Astrocyte of the spinal cord (primary cell): ENCODE measurements around the gene ZBTB42.

Experiments
- DNase-seq: peaks from one replicate; pipeline ENCODE4 v3.0.0; 2011; ENCODE audit warnings: low read depth, low spot score
- H3K4me3 ChIP-seq: 2 replicates; pipeline ENCODE4 v1.5.1; 2011; ENCODE audit warnings: low read depth, mild to moderate bottlenecking, low read length, moderate library complexity
- CTCF ChIP-seq: IDR thresholded peaks from 2 replicates; pipeline ENCODE4 v1.5.1; 2012; ENCODE audit warnings: low read depth, mild to moderate bottlenecking, low read length, inconsistent platforms
- in situ Hi-C: cut with HindIII; loops from 2 replicates; pipeline ENCODE4 v1.10.0; 2017; ENCODE audit warnings: low sequenced_read_pairs

The ZBTB42 gene

GRCh38 chr14:104778694-104779331, 22.1 kb upstream of the ZBTB42 start:
- peak; percentile 1 for TF ChIP-seq CTCF
- no peak overlapping the region for H3K4me3 ChIP-seq
- no peak for DNase-seq
- in situ Hi-C loops, result no loop called here

GRCh38 chr14:104779776-104780512, 21.0 kb upstream of the ZBTB42 start:
- no peak for TF ChIP-seq CTCF
- in situ Hi-C loops, result no loop called here
- no peak overlapping the region for H3K4me3 ChIP-seq
- no peak for DNase-seq

- H3K4me3 ChIP-seq, result no peak overlapping the region
- in situ Hi-C loops, result no loop called here
- no peak for TF ChIP-seq CTCF
- DNase-seq, result no peak
Measured at GRCh38 chr14:104780513-104781030, 20.3 kb upstream of the ZBTB42 start.

GRCh38 chr14:104781271-104782077, 19.4 kb upstream of the ZBTB42 start:
- H3K4me3 ChIP-seq, result no peak overlapping the region
- TF ChIP-seq CTCF, result no peak
- no peak for DNase-seq
- in situ Hi-C loops, result no loop called here

GRCh38 chr14:104782086-104782807, 18.7 kb upstream of the ZBTB42 start:
- in situ Hi-C loops, result no loop called here
- no peak overlapping the region for H3K4me3 ChIP-seq

More at GRCh38 chr14:104782086-104782807, 18.7 kb upstream of the ZBTB42 start:
- no peak for TF ChIP-seq CTCF
- no peak for DNase-seq
